MG63 (cell line): ENCODE data around the gene CFTR. TPM values are rescaled to one million over a fixed set of nuclear protein-coding genes. Genes with fewer than 3 reads are reported as not detected.

ENCODE experiments used
- DNase-seq: peaks from one replicate; pipeline ENCODE4 v3.0.0-alpha.2; 2020
- H3K27me3 ChIP-seq: fragments of 250-450 bp; sonication (Bioruptor Pico); 2 replicates; pipeline ENCODE4 v1.5.1; 2020; ENCODE audit warnings: mild to moderate bottlenecking, moderate library complexity
- H3K36me3 ChIP-seq: fragments of 250-450 bp; sonication (Bioruptor Pico); 2 replicates; pipeline ENCODE4 v1.5.1; 2020; ENCODE audit warnings: mild to moderate bottlenecking, moderate library complexity
- H3K4me3 ChIP-seq: fragments of 250-450 bp; sonication (Bioruptor Pico); 2 replicates; pipeline ENCODE4 v1.5.1; 2020; ENCODE audit warnings: mild to moderate bottlenecking, moderate library complexity
- H3K9me3 ChIP-seq: fragments of 250-450 bp; sonication (Bioruptor Pico); 2 replicates; pipeline ENCODE4 v1.5.1; 2020; ENCODE audit warnings: mild to moderate bottlenecking, moderate library complexity
- total RNA-seq: library from RNA; depleted of rRNA; stranded (reverse); fragments of >200 nt; shearing (Covaris generic); gene quantifications from 2 replicates; pipeline ENCODE4 v1.2.3, GENCODE V29; 2014; ENCODE audit warnings: low replicate concordance

CFTR gene
- total RNA-seq, 1 experiment from 2014 or later, result not detected

- Histone ChIP-seq H3K27me3 (no peaks in the 10 kb centered on the region), H3K36me3 (no peaks in the 10 kb centered on the region), H3K4me3 (no peak overlapping the region), H3K9me3 (no peaks in the 10 kb centered on the region)
- no peak for DNase-seq
Observed at GRCh38 chr7:117606132-117606531, 126.3 kb downstream of the CFTR start.

- H3K27me3 ChIP-seq, result no peaks in the 10 kb centered on the region
- H3K9me3 ChIP-seq, result no peaks in the 10 kb centered on the region
- H3K36me3 ChIP-seq, result no peaks in the 10 kb centered on the region
- no peak for DNase-seq
- H3K4me3 ChIP-seq, result no peak overlapping the region
Observed at GRCh38 chr7:117610396-117610795, 130.6 kb downstream of the CFTR start.

- Histone ChIP-seq H3K36me3 (no peaks in the 10 kb centered on the region), H3K9me3 (no peaks in the 10 kb centered on the region), H3K4me3 (no peak overlapping the region), H3K27me3 (no peaks in the 10 kb centered on the region)
- DNase-seq, result no peak
Observed at GRCh38 chr7:117612637-117613036, 132.8 kb downstream of the CFTR start.

- H3K27me3 ChIP-seq, result no peaks in the 10 kb centered on the region
- H3K4me3 ChIP-seq, result no peak overlapping the region
- DNase-seq, result no peak
- H3K9me3 ChIP-seq, result no peaks in the 10 kb centered on the region
- no peaks in the 10 kb centered on the region for H3K36me3 ChIP-seq
Observed at GRCh38 chr7:117616694-117617093, 136.9 kb downstream of the CFTR start.

- DNase-seq, result no peak
- no peaks in the 10 kb centered on the region for H3K27me3 ChIP-seq
- no peaks in the 10 kb centered on the region for H3K36me3 ChIP-seq
- no peak overlapping the region for H3K4me3 ChIP-seq
- H3K9me3 ChIP-seq, result no peaks in the 10 kb centered on the region
Observed at GRCh38 chr7:117619681-117620080, 139.9 kb downstream of the CFTR start.

- Histone ChIP-seq H3K36me3 (no peaks in the 10 kb centered on the region), H3K9me3 (no peaks in the 10 kb centered on the region), H3K4me3 (no peak overlapping the region), H3K27me3 (no peaks in the 10 kb centered on the region)
- DNase-seq, result no peak
Observed at GRCh38 chr7:117621075-117621618, 141.3 kb downstream of the CFTR start.

DNA sequence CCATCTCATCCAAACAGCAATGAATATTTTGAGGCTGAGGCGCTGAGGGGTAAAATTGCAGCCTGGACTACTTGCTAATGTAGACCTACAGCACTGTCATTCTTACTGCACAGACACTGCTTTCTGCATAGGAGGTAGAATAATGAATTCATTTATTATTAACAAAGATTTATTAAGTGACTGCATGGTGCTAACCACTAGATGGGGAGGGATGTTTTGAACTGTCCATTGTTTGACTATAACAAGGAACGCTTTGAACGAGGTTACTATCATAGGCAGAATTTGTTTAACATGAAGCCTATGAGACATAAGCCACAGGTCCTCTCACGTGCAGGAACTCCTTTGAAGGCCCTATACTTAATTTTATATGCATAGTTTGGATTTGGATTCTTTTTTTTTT lies 143.8 kb downstream of the CFTR start:
- no peaks in the 10 kb centered on the region for H3K36me3 ChIP-seq
- no peak for DNase-seq
- no peaks in the 10 kb centered on the region for H3K27me3 ChIP-seq
- no peaks in the 10 kb centered on the region for H3K9me3 ChIP-seq
- no peak overlapping the region for H3K4me3 ChIP-seq

DNA sequence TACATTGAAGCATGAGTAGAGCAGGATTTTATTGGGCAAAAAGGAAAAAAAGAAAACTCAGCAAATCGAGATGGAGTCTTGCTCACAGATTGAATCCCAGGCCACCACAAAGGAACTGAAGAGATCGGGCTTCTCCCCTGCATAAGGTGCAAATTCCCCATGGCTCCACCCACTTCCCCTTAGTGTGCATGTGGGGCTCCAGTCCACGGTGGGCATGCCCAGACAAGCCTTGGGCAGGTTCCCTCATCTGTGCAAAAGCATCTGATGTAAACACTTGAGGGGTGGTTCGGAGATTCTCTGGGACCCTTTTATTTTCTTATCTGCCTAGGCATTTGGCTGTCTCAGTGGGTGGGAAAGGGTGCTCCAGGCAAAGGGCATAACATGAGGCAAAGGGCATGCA lies 150.7 kb downstream of the CFTR start:
- DNase-seq, result no peak
- Histone ChIP-seq H3K36me3 (no peaks in the 10 kb centered on the region), H3K4me3 (no peak overlapping the region), H3K9me3 (no peaks in the 10 kb centered on the region), H3K27me3 (no peaks in the 10 kb centered on the region)

DNA sequence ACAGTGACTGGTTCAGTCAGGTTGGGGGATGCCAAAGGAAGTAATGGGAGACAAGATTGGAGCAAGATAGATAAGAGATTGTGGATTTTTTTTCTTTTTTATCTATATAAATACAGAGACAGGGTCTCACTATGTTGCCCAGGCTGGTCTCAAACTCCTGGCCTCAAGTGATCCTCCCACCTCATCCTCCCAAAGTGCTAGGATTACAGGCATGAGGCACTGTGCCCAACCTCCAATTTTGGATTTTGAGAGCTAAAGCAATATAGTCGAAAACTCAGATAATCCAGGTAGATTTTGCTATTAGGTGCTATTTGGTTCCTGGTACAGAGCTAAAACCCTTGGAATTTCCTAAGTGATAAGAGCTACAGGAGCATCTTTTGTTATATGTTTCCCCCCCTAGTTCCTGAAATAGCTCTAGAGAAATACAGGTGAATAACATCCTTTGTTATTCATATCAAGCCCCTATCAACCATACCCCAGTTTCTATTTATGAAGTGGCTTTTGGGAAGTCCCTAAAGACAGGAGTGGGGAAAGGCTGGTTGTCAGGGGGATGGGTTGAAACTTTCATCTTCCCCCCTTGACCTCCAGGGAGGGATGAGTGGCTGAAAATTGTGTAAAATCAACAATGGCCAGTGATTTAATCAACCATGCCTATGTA lies 151.2 kb downstream of the CFTR start:
- DNase-seq, result no peak
- no peaks in the 10 kb centered on the region for H3K27me3 ChIP-seq
- H3K36me3 ChIP-seq, result no peaks in the 10 kb centered on the region
- H3K4me3 ChIP-seq, result no peak overlapping the region
- no peaks in the 10 kb centered on the region for H3K9me3 ChIP-seq

DNA sequence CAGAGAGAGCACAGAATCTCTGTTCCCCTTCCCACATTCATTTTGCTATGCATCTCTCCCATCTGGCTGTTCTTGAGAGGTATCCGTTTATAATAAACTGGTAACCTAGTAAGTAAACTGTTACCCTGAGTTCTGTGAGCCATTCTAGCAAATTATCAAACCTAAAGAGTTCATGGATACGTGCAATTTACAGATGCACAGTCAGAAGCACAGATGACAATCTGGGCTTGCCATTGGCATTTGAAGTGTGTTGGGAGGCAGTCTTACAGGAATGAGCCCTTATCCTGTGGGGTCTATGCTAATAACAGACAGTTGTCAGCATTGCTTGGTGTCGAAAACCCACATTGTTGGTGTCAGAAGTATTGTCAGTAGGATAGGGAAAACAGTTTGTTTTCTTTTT lies 151.8 kb downstream of the CFTR start:
- Histone ChIP-seq H3K27me3 (no peaks in the 10 kb centered on the region), H3K36me3 (no peaks in the 10 kb centered on the region), H3K9me3 (no peaks in the 10 kb centered on the region), H3K4me3 (no peak overlapping the region)
- DNase-seq, result no peak

GRCh38 chr7:117637937-117638336 lies 158.1 kb downstream of the CFTR start:
- DNase-seq, result no peak
- no peaks in the 10 kb centered on the region for H3K9me3 ChIP-seq
- H3K27me3 ChIP-seq, result no peaks in the 10 kb centered on the region
- H3K4me3 ChIP-seq, result no peak overlapping the region
- no peaks in the 10 kb centered on the region for H3K36me3 ChIP-seq

DNA sequence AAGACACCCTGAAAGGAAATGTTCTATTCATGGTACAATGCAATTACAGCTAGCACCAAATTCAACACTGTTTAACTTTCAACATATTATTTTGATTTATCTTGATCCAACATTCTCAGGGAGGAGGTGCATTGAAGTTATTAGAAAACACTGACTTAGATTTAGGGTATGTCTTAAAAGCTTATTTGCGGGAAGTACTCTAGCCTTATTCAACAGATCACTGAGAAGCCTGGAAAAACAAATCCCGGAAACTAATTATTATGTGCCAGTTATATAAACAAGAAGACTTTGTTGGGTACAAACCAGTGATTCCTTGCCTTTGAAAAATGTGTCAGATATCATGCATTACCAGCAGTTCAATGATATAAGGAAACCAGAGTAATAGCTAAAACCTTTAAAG lies 160.1 kb downstream of the CFTR start:
- no peak for DNase-seq
- H3K36me3 ChIP-seq, result no peaks in the 10 kb centered on the region
- H3K27me3 ChIP-seq, result no peaks in the 10 kb centered on the region
- H3K9me3 ChIP-seq, result no peaks in the 10 kb centered on the region
- H3K4me3 ChIP-seq, result no peak overlapping the region

DNA sequence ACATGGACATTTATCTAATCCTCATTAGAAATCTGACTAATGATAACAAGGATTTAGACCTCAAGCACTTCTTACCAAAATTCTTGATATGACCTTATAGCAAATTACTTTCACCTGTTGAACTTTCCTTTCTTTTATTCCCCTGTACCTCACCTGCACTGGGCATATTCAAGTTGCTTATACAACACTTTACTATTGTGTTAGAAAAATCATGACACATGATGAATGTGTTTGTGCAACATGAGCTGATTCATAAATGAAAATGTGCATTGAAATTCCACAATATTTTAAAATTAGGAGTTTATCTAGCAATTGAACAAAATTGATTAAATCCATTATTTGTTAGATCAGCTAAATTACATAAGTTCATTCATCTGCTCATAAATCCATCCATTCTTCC lies 160.6 kb downstream of the CFTR start:
- H3K36me3 ChIP-seq, result no peaks in the 10 kb centered on the region
- no peaks in the 10 kb centered on the region for H3K9me3 ChIP-seq
- H3K27me3 ChIP-seq, result no peaks in the 10 kb centered on the region
- H3K4me3 ChIP-seq, result no peak overlapping the region
- DNase-seq, result no peak

GRCh38 chr7:117645481-117646165 lies 165.8 kb downstream of the CFTR start:
- peak; percentile 9 for DNase-seq

DNA sequence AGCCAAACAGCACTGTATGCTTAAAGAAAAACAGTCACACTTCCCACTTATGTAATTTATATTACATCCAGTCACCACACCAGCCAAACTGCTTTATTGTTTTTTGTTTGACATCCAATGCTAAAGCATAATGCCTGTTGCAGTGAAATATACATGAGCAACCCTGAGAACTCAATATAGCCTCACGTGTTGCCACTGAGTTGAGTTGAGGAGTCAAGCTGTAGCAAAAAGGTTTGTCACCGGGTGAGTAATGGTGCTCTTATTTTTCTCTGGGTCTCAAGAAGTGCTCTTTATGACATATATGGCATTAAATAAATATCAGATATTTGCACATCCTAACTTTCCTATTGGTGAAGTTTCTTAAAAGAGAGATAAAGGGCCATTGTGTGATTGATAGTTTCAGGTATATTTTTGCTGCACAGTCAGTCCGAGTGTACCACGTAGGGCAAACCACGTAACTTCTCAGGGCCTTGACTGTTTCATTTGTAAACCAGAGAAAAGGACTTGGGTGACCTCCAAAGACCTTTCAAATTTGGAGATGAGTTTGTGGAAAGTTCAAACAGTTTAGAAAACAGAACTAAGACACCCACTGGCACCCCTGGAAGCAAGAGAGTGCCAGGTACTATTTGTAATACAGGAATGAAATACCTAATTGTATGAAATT lies 168.5 kb downstream of the CFTR start:
- Histone ChIP-seq H3K9me3 (no peaks in the 10 kb centered on the region), H3K4me3 (no peak overlapping the region), H3K36me3 (no peaks in the 10 kb centered on the region), H3K27me3 (no peaks in the 10 kb centered on the region)
- no peak for DNase-seq

More at GRCh38 chr7:117645481-117646165, 165.8 kb downstream of the CFTR start:
- no peaks in the 10 kb centered on the region for H3K27me3 ChIP-seq
- no peak overlapping the region for H3K4me3 ChIP-seq
- H3K9me3 ChIP-seq, result no peaks in the 10 kb centered on the region
- no peaks in the 10 kb centered on the region for H3K36me3 ChIP-seq

DNA sequence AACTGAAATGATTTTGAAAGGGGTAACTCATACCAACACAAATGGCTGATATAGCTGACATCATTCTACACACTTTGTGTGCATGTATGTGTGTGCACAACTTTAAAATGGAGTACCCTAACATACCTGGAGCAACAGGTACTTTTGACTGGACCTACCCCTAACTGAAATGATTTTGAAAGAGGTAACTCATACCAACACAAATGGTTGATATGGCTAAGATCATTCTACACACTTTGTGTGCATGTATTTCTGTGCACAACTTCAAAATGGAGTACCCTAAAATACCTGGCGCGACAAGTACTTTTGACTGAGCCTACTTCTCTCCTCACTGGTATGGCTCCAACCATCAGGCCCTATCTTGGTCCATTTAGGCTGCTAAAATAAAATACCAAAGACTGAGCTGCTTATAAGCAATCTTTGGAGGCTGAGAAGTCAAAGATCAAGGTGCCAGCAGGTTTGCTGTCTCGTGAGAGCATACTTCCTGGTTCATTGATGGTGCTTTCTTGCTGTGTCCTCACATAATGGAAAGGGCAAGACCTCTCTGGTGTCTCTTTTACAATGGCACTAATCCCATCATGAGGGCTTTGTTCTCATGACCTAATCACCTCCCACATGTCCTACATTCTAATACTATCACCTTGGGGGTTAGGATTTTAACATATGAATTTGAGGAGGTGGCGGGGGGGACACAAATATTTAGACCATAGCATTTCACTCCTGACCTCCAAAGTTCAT lies 173.3 kb downstream of the CFTR start:
- no peaks in the 10 kb centered on the region for H3K9me3 ChIP-seq
- no peak for DNase-seq
- no peaks in the 10 kb centered on the region for H3K27me3 ChIP-seq
- H3K36me3 ChIP-seq, result no peaks in the 10 kb centered on the region
- no peak overlapping the region for H3K4me3 ChIP-seq

DNA sequence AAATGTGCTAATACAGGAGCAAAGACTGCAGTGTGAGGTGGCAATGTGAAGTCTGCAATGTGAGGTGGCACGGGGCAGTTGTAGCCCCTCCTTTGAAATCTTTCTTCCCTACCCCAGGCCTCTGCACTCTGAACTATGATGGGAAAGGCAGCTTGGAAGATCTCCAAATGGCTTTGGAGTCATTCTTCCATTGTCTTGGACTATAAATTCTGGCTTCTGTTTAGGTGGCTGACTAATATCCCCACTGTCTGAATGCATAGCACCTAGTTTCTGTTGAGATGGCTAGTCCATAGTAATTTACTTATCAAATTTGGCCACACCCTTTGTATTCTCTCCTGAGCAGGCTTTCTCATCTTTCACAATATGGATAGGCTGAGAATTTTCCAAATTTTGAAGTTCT lies 175.0 kb downstream of the CFTR start:
- Histone ChIP-seq H3K27me3 (no peaks in the 10 kb centered on the region), H3K9me3 (no peaks in the 10 kb centered on the region), H3K36me3 (no peaks in the 10 kb centered on the region), H3K4me3 (no peak overlapping the region)
- no peak for DNase-seq
